HG02610 (cell line): Measurements from ENCODE around the gene TLE5.

Source experiments
- ATAC-seq: cut with Tn5 transposase; IDR thresholded peaks from one replicate; pipeline ENCODE4 v1.9.1; 2021; ENCODE audit warnings: mild to moderate bottlenecking, moderate library complexity; ENCODE audit not compliant: unreplicated experiment

The TLE5 gene

GRCh38 chr19:3062165-3063105 is at the start of gene TLE5:
Gene TLE5 (minus strand): TSS chr19:3062495. CDS start chr19:3062200, 295 bp downstream.
- ATAC-seq: no peak

DNA sequence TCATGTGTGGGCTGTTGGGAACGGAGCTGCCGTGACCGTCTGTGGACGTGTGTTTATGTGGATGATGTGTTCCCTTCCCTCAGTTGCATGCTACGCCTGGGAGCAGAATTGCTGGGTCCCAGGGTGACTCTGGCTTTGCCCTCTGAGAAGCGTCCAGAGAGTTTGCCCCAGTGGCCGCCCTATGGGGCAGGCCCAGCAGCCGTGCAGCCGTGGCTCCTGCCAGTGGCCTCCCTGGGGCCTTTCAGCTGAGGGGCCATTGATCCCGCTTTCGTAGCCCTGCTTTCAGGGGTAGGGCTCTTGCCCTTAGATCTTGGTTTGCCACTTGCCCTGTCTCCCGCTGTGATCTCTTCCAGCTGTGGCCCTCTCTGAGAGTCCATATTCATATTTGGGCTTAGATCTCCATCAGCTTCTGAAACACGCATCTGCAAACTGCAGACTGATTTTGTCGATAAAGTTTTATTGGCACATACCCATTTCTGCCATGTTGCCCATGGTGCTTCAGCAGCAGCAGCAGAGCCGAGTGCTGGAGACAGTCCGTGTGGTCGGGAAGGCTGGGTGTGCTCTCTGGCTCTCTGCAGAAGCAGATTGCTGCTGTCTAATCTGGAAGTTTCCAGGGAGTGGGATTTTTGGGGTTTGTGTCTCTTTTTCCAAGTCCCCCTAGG is 49.4 kb upstream of the TLE5 start:
- no peak for ATAC-seq

- no peak for ATAC-seq
Observed at GRCh38 chr19:3110126-3110825, 48.0 kb upstream of the TLE5 start.

DNA sequence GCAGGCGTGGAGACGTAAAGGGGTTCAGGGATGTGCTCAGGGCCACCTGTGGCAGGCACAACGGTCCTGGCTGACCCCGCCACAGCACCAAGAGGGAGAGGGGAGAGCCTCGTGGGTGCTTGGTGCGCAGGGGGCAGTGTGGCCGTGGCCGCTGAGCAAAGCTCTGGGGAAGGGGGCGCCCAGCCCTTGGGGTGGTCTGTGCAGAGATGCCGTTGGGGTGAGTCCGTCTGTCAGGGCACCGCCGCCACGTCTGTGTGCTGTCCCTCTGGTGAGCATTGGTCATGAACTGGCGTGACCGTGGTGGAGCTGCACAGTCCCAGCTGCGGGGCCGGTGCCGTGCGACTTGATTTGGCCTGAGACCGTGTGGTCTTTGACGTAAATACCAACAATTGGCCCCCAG is 47.2 kb upstream of the TLE5 start:
- no peak for ATAC-seq

DNA sequence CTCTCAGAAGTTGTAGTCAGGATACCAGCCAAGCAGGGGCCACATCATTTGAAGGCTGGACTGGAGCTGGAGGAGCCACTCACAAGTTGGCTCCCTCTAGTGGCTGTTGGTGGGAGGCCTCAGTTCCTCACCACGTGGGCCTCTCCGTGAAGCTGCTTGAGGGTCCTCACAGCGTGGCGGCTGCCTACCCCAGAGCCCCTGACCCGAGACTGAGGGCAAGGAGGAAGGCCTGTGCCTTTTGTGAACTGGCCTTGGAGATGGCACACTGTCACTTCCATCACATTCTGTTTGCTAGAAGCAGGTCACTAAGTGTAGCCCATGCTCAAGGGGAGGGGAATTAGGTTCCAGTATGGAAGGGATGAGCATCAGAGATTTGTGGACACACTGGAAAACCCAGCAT is 46.5 kb upstream of the TLE5 start:
- no peak for ATAC-seq

DNA sequence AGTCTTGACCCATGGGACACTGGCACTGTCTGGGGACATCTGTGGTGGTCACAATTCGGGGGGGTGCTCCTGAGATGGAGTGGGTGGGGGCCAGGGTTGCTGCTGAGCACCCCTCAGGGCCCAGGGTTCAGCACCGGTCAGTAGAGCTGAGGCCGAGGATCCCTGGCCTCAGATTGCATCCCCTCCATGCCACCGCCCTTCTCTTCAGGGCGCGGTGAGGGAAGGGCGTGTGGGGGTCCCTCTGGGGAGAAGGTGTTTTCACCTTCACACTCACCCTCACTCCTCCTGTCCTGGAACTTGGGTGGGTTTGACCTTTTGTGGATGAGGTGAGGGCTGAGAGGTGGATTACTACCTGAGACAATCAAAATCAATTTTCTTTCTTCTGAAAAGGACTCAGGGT is 45.4 kb upstream of the TLE5 start:
- ATAC-seq: no peak

GRCh38 chr19:3106509-3107141 is 44.3 kb upstream of the TLE5 start:
- ATAC-seq: no peak

- ATAC-seq: no peak
Observed at GRCh38 chr19:3105641-3106508, 43.6 kb upstream of the TLE5 start.

GRCh38 chr19:3104708-3104983 is 42.4 kb upstream of the TLE5 start:
- ATAC-seq: no peak

- no peak for ATAC-seq
Observed at GRCh38 chr19:3102239-3103140, 40.2 kb upstream of the TLE5 start.

DNA sequence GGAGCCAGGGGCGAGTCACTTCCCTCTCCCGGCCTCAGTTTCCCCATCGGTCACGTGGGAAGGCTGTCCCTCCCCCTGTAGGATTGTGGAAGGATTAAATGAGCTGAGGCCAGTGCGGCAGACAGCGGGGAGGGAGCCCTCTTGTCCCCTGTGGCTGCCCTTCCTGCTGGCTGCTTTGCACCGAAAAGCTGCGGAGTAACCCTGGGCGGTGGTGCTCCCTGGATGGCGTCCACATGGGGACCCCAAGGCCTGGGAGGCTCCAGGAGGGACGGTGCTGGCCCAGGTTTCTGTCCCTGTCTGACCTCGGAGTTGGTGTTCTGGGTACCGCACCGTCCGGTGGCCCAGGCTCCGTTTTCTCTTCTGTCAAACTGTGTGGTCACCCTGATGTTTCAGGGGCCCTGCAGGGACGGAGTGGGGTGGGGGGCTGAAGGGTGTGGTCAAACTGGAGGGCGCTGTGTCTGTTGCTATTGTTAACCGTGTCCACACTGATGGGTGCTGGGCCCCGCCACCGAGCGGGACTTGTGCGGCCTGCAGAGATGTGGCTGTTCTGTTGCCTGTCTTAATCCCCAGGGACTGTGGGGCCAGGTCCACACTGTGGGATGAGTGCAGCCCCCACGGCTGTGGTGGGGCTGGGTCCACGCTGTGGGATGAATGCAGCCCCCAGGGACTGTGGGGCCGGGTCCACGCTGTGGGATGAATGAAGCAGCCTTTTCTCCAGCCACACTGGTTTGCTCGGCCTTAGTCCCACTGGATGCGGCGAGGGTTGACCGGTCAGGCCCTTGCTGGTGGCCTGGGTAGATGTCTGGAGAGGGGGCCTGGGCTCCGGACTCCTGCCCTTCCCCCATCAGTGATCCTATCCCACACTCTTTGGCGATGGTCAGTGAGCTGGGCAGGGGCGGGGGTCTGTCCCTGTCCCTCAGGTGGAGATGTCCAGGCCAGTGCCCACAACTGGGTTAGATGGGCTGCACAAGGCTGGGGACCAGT is 38.7 kb upstream of the TLE5 start:
- no peak for ATAC-seq

- ATAC-seq: no peak
Observed at GRCh38 chr19:3100331-3100730, 38.0 kb upstream of the TLE5 start.

- ATAC-seq: no peak
Observed at GRCh38 chr19:3099347-3100145, 37.3 kb upstream of the TLE5 start.

- no peak for ATAC-seq
Observed at GRCh38 chr19:3098515-3099346, 36.4 kb upstream of the TLE5 start.

DNA sequence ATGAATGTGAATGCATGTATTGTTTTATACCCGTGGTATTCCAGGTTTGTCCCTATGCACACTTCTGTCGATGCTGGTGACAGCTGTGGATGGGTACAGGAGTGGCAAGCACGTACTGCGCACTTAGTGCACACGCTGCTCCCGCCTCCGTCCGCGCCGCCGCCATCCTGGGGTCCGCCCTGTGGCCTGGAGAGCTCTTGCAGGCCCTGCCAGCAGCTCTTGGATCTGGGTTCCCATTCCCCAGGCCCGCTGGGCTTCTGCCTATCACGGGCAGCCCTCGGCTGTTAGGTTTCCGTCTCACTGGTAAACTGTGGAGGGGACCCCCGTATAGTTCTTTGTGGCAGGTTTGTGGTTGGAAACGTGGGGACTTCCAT is 35.8 kb upstream of the TLE5 start:
- no peak for ATAC-seq

DNA sequence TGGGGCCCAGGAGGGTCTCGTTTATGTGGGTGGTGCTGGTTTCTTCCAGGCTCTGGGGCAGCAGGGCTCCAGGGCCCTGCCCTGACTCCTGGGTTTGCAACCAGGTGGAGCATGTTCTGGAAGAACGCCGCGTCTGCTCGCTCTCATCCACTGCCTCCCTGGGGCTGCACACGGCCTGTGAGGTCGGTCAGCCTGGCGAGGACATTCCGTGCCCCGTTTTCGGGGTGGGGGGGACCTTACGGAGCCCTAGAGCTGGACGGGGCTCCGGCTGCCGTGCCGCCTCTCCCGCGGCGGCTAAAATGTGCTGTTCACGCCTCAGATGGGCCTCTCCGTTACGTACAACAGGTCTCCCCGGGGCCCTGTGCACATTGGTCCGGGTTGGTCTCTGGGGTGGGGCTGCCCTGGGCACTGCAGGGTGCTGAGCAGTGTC is 35.2 kb upstream of the TLE5 start:
- ATAC-seq: no peak
